Measurements from ENCODE around the gene DENND4A.
"Not testable (repeated sequence)": the region's sequence is repeated elsewhere in the genome, so short reads cannot be mapped to it uniquely, and the experiment has no call there.

Gene DENND4A

DNA sequence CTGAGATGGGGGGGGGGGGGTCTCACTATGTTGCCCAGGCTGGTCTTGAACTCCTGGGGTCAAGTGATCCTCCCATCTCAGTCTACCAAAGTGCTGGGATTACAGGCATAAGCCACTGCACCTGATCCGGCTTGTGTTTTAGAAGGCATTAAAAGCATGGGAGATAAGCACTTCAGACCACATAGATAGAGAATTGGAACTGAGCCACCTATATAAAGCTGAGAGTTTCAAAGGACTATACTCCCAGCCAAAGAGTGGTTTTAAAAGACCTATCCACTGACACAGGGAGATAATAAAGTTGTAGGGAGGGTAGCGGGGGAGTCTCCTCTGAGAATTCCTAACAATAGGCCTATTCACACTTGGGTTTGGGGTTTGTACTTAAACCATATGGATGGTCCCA is 34.8 kb downstream of the DENND4A start:
- DNase-seq (ENCODE audit: low spot score), result no peak

- no peak for DNase-seq (ENCODE audit: low spot score)
These were observed 39.9 kb downstream of the DENND4A start for GRCh38 chr15:65752151-65752700.

- no peak for DNase-seq (ENCODE audit: low spot score)
These were observed 40.7 kb downstream of the DENND4A start for GRCh38 chr15:65751431-65751830.

- DNase-seq (ENCODE audit: low spot score), result no peak
These were observed 44.8 kb downstream of the DENND4A start for GRCh38 chr15:65747265-65747664.

DNA sequence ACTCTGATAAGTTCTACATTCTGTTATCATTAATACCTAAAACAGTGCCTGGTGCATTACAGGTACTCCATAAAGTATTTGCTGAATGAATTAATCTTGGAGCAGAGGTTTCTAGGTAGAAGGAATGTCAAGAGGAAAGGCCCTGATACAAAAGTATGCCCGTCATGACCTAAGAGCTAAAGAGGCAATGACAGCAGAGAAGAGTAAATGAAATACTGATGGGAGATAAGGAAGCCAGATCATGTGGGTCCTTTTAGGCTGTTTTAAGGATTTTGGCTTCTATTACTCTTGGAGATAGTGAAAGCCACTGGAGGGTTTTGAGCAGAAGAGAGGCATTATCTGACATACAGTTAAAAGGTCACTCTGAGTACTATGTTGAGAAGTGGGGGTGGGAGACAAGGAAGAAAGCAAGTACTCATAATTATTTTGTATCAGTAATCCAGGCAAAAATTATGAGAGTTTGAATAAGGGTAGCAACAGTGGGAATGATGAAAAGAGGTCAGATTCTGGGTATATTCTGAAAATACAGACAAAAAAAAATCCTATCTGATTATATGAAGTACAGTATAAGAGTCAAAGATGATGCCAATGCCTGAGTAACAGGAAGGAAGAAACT is 48.3 kb downstream of the DENND4A start:
- no peak for DNase-seq (ENCODE audit: low spot score)

DNA sequence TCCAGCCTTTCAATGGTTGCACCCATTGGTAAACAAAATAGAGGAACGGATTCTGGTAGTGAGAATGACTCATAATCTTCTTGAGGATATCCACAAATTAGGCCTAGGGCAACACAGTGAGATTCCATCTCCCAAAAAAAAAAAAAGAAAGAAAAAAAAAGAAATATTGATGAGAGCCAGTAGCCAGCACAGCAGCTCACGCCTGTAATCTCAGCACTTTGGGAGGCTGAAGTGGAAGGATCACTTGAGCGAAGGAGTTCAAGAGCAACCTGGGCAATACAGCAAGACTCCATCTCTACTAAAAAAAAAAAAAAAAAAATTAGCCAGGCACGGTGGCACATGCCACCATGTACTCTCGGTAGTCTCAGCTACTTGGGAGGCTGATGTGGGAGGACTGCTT is 51.9 kb downstream of the DENND4A start:
- DNase-seq (ENCODE audit: low spot score), result no peak

DNA sequence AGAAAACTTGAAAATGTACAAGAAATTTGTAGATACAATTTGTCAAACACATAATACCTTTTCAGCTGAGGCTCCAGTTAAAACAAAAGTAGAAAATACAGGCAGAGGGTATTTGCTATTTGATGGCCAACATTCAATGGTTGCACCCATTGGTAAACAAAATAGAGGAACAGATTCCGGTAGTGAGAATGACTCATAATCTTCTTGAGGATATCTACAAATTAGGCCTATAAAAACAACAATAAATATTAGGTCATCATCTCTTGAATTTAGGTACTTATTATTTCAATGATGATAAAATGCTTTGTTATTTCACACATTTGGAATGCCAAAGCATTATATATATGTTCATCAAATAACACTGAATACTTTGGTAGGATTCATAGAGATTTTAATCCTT is 53.4 kb downstream of the DENND4A start:
- DNase-seq (ENCODE audit: low spot score), result no peak

DNA sequence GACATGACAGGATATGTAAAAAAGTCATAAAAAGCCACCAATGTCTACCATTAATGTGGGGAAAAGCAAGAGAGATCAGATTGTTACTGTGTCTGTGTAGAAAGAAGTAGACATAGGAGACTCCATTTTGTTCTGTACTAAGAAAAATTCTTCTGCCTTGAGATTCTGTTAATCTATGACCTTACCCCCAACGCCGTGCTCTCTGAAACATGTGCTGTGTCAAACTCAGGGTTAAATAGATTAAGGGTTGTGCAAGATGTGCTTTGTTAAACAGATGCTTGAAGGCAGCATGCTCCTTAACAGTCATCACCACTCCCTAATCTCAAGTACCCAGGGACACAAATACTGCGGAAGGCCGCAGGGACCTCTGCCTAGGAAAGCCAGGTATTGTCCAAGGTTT is 58.5 kb downstream of the DENND4A start:
- DNase-seq (ENCODE audit: low spot score), result not testable (repeated sequence)

DNA sequence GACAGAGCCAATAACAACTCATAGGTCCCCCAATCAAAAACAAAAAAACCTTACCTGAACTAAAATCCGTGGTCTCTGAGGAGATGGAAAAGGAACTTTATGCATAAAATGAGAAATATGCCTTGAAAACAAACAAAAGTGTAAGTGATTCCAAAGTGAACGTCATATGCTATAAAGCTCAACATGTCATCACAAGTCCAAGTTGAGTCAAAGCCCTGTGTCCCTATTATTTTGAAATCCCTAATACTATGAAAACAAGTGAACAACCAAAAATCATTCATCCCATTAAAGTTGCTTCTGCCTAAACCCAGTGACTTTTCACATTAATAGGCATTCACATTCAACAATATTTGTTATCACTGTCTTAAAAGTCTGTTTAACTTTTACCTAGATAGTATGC is 59.4 kb downstream of the DENND4A start:
- DNase-seq (ENCODE audit: low spot score), result no peak

DNA sequence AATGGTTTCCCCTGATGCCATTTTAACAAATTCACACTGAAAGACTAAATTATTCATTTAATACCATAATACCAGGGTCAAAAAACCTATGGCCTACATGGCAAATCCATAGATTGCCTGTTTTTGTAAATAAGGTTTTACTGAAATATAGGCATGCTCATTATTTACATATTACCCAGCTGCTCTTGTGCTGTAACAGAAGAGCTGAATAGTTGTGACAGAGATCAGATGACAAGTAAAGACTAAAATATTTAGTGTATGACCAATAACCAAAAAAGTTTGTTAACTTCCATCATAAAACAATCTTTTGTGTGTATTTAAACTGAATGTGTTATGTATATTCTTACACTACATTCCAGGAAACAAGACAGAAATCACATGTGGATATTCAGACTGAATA is 60.2 kb downstream of the DENND4A start:
- DNase-seq (ENCODE audit: low spot score), result no peak

- DNase-seq (ENCODE audit: low spot score), result no peak
These were observed 61.4 kb downstream of the DENND4A start for GRCh38 chr15:65730549-65731172.

GRCh38 chr15:65724464-65725215 is 67.5 kb downstream of the DENND4A start:
- DNase-seq (ENCODE audit: low spot score), result no peak

DNA sequence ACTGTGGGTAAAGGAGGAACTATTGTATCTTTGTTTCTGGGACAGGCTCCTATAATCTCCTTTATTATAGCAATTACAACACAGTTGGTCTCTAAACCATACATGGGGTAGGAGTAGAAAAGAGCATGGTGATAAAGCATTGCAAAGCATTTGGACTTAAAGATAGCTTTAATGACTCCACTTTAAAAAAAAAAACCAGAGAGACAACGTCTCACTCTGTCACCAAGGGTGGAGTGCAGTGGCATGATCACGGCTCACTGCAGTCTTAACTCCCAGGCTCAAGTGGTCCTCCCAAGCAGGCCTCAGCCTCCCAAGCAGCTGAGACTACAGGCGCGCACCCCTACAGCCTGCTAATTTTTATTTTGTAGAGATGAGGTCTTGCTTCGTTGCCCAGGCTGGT is 68.2 kb downstream of the DENND4A start:
- DNase-seq (ENCODE audit: low spot score), result no peak

DNA sequence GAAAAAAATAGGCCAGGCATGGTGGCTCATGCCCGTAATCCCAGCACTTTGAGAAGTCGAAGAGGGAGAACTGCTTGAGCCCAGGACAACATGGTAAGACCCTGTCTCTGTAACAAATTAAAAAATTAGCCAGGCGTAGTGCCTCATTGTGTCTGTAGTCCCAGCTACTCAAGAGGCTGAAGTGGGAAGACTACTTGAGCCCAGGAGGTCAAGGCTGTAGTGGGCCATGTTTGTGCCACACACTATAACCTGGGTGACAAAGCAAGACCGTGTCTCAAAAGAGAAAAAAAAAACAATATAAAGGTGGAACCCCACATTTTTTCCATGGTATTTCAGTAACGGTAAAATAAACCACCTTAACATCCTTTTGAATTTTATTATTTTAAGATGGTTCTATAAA is 69.9 kb downstream of the DENND4A start:
- no peak for DNase-seq (ENCODE audit: low spot score)

DNA sequence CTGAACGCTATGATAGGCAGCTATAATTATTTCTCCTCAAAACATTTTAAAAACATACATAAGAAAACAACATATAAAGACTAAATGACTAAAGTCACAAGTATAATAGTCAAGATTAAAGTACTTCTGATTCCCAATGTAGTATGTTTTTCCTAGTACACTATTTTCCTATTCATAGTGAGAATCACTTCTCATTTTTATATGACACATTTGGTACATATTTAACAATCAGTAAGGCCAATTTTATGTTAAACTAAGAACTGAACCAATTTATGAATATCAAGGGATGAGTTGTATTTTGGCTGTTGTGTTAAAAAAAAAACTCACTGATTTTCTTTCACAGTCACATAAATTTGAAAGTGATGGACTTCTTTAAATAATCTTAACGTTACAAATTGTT is 79.7 kb downstream of the DENND4A start:
- DNase-seq (ENCODE audit: low spot score), result no peak

GRCh38 chr15:65695081-65695480 is 97.0 kb downstream of the DENND4A start:
- no peak for DNase-seq (ENCODE audit: low spot score)

DNA sequence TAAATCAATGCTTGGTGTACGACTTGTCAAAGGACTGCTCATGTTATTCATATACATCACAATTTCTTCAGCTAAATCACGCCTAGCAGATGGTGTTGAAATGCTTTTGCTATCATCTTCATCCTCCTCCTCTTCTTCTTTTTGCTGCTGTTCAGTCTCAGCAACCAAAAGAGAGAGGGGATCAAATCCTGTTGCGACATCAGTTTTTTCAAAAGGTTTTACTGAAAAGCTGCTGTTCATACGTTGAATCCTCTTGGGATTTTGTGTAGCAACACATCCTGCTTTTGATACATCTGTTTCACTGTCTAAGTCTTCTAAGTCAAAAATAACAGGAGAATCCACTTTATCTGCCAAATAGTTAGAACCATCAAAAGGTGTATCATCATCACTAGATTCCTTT is 101.3 kb downstream of the DENND4A start:
- DNase-seq (ENCODE audit: low spot score), result no peak

DNA sequence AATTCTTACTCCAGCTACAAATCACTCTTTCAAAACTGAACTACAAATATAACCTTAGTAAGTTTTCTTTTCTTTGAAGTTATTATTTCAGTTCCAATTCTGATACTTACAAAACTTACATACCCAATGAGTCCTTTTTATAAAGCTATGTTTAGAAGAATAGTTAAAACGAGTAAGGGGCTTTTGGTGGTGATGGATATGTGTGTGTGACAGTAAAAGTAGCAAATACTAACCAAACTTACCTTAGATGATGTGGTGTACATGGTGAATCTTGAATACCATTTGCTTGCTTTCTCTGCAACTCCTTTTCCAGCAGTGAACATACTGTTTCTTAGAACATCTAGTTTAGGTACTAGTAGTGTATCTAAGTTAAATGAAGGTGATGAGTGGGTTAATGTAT is 101.9 kb downstream of the DENND4A start:
- no peak for DNase-seq (ENCODE audit: low spot score)

DNA sequence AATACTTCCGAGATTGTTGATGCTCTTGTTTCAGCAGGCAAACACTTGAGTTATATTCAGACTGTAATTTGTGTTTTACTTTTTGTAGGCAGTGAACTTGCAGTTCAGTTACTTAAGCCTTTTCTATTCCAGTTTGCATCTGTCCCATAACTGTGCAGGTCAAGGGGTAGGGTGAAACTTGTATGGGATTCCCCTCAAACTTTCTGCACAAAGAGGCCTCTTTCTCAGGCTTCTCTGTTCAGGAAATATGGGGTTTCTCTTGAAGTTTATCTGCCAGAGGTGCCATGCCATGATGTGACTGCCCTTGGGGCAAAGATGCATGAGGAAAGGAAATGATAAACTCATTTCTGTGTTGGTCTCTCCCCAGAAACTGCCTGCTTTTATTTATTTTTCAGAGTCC is 103.6 kb downstream of the DENND4A start:
- no peak for DNase-seq (ENCODE audit: low spot score)

DNA sequence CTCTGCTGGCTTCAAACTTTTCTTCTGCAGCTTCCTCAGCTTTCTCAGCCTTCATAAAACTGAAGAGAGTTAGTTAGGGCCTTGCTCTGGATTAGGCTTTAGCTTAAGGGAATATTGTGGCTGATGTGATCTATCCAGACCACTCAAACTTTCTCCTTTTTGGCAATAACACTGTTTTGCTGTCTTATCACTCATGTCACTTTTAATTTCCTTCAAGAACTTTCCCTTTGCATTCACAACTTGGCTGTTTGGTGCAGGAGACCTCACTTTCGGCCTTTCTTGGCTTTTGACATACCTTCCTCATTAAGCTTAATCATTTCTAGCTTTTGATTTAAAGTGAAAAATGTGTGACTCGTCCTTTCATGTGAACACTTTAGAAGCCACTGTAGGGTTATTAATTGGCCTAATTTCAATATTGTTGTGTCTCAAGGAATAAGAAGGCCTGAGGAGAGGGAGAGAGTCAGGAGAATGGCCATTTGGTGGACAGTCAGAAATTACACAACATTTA is 109.6 kb downstream of the DENND4A start:
- DNase-seq (ENCODE audit: low spot score), result no peak

DNA sequence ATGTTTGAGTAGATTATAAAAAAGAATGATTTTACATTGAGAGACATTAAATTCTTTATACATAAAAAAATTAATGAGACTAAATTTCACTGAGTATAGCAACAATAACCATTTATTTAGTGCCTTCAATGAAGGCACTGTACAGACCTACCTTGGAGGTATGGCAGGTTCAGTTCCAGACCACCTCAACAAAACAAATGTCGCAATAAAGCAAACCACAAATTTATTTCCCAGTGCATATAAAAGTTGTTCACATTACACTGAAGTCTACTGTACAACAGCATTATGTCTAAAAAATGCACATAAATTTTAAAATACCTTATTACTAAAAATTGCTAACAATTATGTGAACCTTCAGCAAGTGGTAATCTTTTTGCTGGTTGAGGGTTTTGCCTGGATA is 111.5 kb downstream of the DENND4A start:
- no peak for DNase-seq (ENCODE audit: low spot score)

- DNase-seq (ENCODE audit: low spot score), result no peak
These were observed 116.0 kb downstream of the DENND4A start for GRCh38 chr15:65676123-65676522.

GRCh38 chr15:65675551-65675950 is 116.5 kb downstream of the DENND4A start:
- DNase-seq (ENCODE audit: low spot score), result no peak
